Activated T-cell treated with anti-CD3 and anti-CD28 coated beads, Interleukin-2, amount 50 U/mL, for 48 hours (primary cell): ENCODE results near the gene GRIK4.
"Not testable (repeated sequence)": the region's sequence is repeated elsewhere in the genome, so short reads cannot be mapped to it uniquely, and the experiment has no call there.

ENCODE experiments used
- DNase-seq, 2 experiments: peaks; one replicate each; pipeline ENCODE4 v3.0.0-alpha.2; 2020

The GRIK4 gene

GRCh38 chr11:120610111-120610510 is 98.6 kb downstream of the GRIK4 start:
- no peak for DNase-seq

- DNase-seq, result no peak
Observed at GRCh38 chr11:120611581-120611980, 100.0 kb downstream of the GRIK4 start.

- DNase-seq, result peak; percentile 18 to 21
Observed at GRCh38 chr11:120612513-120613263, 101.1 kb downstream of the GRIK4 start.

GRCh38 chr11:120613264-120614226 is 102.0 kb downstream of the GRIK4 start:
- DNase-seq, result no peak

GRCh38 chr11:120615391-120615790 is 103.8 kb downstream of the GRIK4 start:
- no peak for DNase-seq

- DNase-seq, result no peak
Observed at GRCh38 chr11:120618399-120618798, 106.9 kb downstream of the GRIK4 start.

- DNase-seq, result no peak
Observed at GRCh38 chr11:120622189-120622875, 110.8 kb downstream of the GRIK4 start.

- not testable (repeated sequence) for DNase-seq
Observed at GRCh38 chr11:120624992-120625391, 113.4 kb downstream of the GRIK4 start.

- DNase-seq, result no peak
Observed at GRCh38 chr11:120625565-120625964, 114.0 kb downstream of the GRIK4 start.

GRCh38 chr11:120626791-120627190 is 115.2 kb downstream of the GRIK4 start:
- no peak for DNase-seq

GRCh38 chr11:120627327-120628163 is 116.0 kb downstream of the GRIK4 start:
- no peak for DNase-seq

GRCh38 chr11:120629407-120630080 is 118.0 kb downstream of the GRIK4 start:
- no peak for DNase-seq

GRCh38 chr11:120630122-120630521 is 118.6 kb downstream of the GRIK4 start:
- no peak for DNase-seq

GRCh38 chr11:120632579-120632978 is 121.0 kb downstream of the GRIK4 start:
- no peak for DNase-seq

GRCh38 chr11:120633616-120634393 is 122.3 kb downstream of the GRIK4 start:
- DNase-seq, result no peak

- no peak for DNase-seq
Observed at GRCh38 chr11:120634706-120635105, 123.2 kb downstream of the GRIK4 start.

GRCh38 chr11:120635136-120635810 is 123.7 kb downstream of the GRIK4 start:
- DNase-seq, result no peak

GRCh38 chr11:120637131-120637530 is 125.6 kb downstream of the GRIK4 start:
- no peak for DNase-seq

GRCh38 chr11:120642196-120642894 is 130.8 kb downstream of the GRIK4 start:
- DNase-seq, result no peak

GRCh38 chr11:120643284-120643683 is 131.7 kb downstream of the GRIK4 start:
- no peak for DNase-seq
